HG03280 (cell line): ENCODE results near the gene KLHL14.
"Not testable (repeated sequence)": the region's sequence is repeated elsewhere in the genome, so short reads cannot be mapped to it uniquely, and the experiment has no call there.

Source experiments
- ATAC-seq: cut with Tn5 transposase; IDR thresholded peaks from one replicate; pipeline ENCODE4 v1.9.1; 2021; ENCODE audit warnings: mild to moderate bottlenecking, moderate library complexity; ENCODE audit not compliant: unreplicated experiment

The KLHL14 gene

GRCh38 chr18:32772581-32773381, at the start of gene KLHL14:
Gene KLHL14 (minus strand): TSS chr18:32773023. CDS start chr18:32770591, 2,432 bp downstream.
- no peak for ATAC-seq

GRCh38 chr18:32822197-32822596, 49.4 kb upstream of the KLHL14 start:
- no peak for ATAC-seq

- no peak for ATAC-seq
Observed at GRCh38 chr18:32815881-32816280, 43.1 kb upstream of the KLHL14 start.

- no peak for ATAC-seq
Observed at GRCh38 chr18:32812342-32812741, 39.5 kb upstream of the KLHL14 start.

GRCh38 chr18:32810314-32810713, 37.5 kb upstream of the KLHL14 start:
- no peak for ATAC-seq

GRCh38 chr18:32805354-32805753, 32.5 kb upstream of the KLHL14 start:
- no peak for ATAC-seq

GRCh38 chr18:32804134-32804888, 31.5 kb upstream of the KLHL14 start:
- ATAC-seq = no peak

- ATAC-seq = peak; percentile 65
Observed at GRCh38 chr18:32803568-32803967, 30.7 kb upstream of the KLHL14 start.

GRCh38 chr18:32802591-32803451, 30.0 kb upstream of the KLHL14 start:
- no peak for ATAC-seq

GRCh38 chr18:32801228-32801627, 28.4 kb upstream of the KLHL14 start:
- ATAC-seq = no peak

- ATAC-seq = no peak
Observed at GRCh38 chr18:32798209-32798960, 25.6 kb upstream of the KLHL14 start.

DNA sequence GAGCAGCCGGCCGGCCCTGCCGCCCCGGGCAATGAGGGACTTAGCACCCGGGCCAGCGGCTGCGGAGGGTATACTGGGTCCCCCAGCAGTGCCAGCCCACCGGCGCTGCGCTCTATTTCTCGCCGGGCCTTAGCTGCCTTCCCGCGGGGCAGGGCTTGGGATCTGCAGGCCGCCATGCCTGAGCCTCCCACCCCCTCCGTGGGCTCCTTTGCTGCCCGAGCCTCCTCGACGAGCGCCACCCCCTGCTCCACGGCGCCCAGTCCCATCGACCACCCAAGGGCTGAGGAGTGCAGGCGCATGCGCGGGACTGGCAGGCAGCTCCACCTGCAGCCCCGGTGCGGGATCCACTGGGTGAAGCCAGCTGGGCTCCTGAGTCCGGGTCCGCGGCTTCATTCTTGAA, 21.8 kb upstream of the KLHL14 start:
- not testable (repeated sequence) for ATAC-seq

- ATAC-seq = no peak
Observed at GRCh38 chr18:32779010-32779409, 6.2 kb upstream of the KLHL14 start.

GRCh38 chr18:32777049-32777448, 4.2 kb upstream of the KLHL14 start:
- no peak for ATAC-seq

DNA sequence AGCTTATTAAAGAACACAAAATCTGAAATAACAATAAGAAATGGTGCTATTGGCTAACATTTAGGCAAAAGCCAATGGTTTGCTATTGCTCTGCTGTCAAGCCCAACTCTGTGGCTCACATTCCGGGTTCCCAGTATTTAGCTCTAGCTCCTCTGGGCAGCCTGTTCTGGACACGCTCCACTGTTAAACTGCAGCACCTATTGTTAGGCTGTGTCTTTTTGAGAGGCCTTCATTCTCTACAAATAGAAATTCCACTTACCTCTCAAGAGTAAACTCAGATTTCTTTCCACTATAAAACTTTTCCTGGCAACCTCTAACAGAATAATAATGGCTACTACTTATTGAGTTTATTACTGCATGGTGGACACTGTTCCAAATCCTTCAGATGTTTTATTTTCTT, 3.7 kb upstream of the KLHL14 start:
- no peak for ATAC-seq

DNA sequence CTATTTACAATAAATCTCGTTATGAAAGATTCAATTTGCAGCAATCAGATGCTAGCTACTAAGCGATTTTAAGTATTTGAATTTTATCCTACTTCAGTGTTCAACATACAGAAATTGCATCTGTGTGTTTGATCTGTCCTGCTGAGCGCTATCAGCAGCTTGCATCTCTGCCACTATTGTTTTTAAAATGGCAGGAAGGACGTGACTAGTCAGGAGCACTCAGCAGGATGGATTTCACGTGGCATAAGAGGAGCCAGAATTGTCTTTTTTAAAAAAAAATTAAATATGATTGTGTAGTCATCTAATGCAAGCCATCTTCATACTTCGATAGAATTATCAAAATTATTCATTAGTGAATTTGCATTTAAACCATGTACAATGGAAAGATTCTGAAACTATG, 2.8 kb upstream of the KLHL14 start:
- ATAC-seq = no peak

- no peak for ATAC-seq
Observed at GRCh38 chr18:32773382-32773712, 524 bp upstream of the KLHL14 start.

DNA sequence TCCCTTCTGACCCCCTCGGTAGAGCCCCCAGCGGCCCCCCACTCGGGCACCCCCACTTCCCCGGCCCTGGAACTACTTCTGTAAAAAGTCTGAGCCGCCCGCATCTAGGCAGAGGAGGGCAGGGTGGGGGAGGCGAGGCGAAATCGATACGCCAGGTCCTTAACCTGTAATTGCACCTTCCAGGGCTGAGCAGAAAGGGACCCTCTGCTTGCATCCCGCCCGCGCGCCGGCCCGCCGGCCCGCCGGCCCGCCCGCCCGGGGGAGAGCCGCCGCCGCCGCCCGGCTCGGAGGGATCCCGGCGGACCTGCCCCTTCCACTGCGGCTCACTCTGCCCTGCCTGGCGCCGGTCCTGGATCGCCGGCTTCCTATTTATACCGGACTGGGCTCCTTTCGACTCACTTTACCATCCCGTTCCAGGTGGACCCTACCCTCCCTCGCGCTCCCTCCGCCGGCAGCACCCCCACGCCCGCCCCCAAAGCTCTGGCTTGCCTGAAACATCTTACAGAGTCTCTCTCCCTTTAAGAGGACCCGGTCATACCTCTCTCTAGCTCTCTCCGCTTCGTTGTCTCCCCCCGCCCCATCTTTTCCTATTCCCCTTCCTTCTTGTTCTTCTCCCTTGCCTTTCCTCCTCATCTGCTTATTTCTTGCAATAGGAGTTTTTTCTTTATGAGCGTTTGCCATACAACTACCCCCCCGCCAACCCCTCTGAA, 797 bp downstream of the KLHL14 start:
- ATAC-seq = no peak

DNA sequence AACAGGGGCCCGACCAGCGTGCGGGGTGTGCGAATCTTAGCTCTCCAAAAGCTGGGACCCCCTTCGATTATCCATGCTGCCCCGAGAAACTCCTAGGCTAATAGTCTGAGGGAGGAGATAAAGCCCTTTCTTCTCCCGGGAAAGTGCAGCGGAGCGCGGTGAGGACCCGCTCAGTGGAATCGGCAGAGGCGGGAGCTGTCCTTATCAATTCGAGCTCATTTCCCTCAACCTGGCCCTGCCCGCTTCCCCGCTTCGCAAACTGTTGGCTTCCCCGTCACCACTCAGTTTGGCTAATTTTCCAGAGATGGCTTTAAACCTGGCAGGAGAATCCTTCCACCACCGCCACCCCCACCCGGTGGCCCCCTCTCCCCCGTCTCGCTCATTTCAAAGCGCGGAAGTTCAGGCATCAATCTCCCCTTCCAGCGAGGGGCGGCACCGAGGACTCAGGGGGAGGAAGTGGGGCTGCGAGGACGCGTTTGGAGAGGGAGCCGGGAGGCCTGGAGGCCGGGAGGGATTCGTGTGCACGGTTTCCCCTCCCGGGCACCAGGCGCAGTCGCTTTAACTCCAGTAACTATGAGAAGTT, 1.6 kb downstream of the KLHL14 start:
- ATAC-seq = no peak
